Panc1 (cell line): Measurements from ENCODE around the gene TRABD2B. TPM values are rescaled to one million over a fixed set of nuclear protein-coding genes. Genes with fewer than 3 reads are reported as not detected.

Source experiments
- ATAC-seq: fragments of 200-7000 bp; cut with Tn5 transposase; 2 replicates; pipeline ENCODE4 v1.9.1; 2020; ENCODE audit warnings: mild to moderate bottlenecking, moderate library complexity
- BruUV-seq: library from RNA; stranded (reverse); fragments of 400-500 nt; replicated peaks from 2 replicates; lab custom pipeline; 2021; lab: Mats Ljungman, UMichigan
- CTCF ChIA-PET: fragments of 300-600 bp; sonication (Branson Sonifier 250); formaldehyde crosslinking; loops from one replicate; lab custom pipeline; 2022; ENCODE audit warnings: antibody characterized with exemption; lab: Charles Lee
- POLR2A ChIA-PET: fragments of 300-600 bp; sonication (Branson Sonifier 250); formaldehyde crosslinking; loops from one replicate; lab custom pipeline; 2022; ENCODE audit warnings: antibody characterized with exemption; lab: Charles Lee
- DNase-seq: peaks from one replicate; pipeline ENCODE4 v3.0.0-alpha.2; 2010; ENCODE audit warnings: low read depth, low spot score
- H3K27ac ChIP-seq: 2 replicates; pipeline ENCODE4 v1.5.1; 2011; ENCODE audit warnings: mild to moderate bottlenecking, low read length, inconsistent platforms
- H3K27me3 ChIP-seq: fragments of 200-500 bp; sonication (Bioruptor generic); 2 replicates; pipeline ENCODE4 v1.6.0; 2014; ENCODE audit warnings: low read length, inconsistent platforms; ENCODE audit not compliant: control insufficient read depth, insufficient read depth
- H3K36me3 ChIP-seq: fragments of 200-500 bp; sonication (Bioruptor generic); 2 replicates; pipeline ENCODE4 v1.5.1; 2014; ENCODE audit warnings: inconsistent platforms, mild to moderate bottlenecking, low read length, moderate library complexity; ENCODE audit not compliant: control insufficient read depth, insufficient read depth
- H3K4me1 ChIP-seq: 2 replicates; pipeline ENCODE4 v1.5.1; 2011; ENCODE audit warnings: inconsistent platforms, mild to moderate bottlenecking, low read length, moderate library complexity; ENCODE audit not compliant: control insufficient read depth, insufficient read depth
- H3K4me3 ChIP-seq, 2 experiments: 2 replicates each; pipeline ENCODE4 v1.5.1; 2011 to 2012; ENCODE audit warnings: low read depth in 2 of 2, low read length in 2 of 2, mild to moderate bottlenecking in 2 of 2, inconsistent platforms in 1 of 2, moderate library complexity in 1 of 2
- H3K9me3 ChIP-seq: fragments of 200-500 bp; sonication (Bioruptor generic); 2 replicates; pipeline ENCODE4 v1.5.1; 2014; ENCODE audit warnings: low read depth, mild to moderate bottlenecking, inconsistent platforms, low read length, moderate library complexity; ENCODE audit not compliant: control insufficient read depth, insufficient read depth
- POLR2AphosphoS5 ChIP-seq: IDR thresholded peaks from 2 replicates; pipeline ENCODE4 v1.6.1; 2012; ENCODE audit warnings: mild to moderate bottlenecking, low read depth, low read length, moderate library complexity
- SIN3A ChIP-seq: IDR thresholded peaks from 2 replicates; pipeline ENCODE4 v1.6.1; 2012; ENCODE audit warnings: low read depth, mild to moderate bottlenecking, low read length, moderate library complexity, borderline replicate concordance; ENCODE audit not compliant: insufficient read depth
- TCF7L2 ChIP-seq: IDR thresholded peaks from 2 replicates; pipeline ENCODE4 v1.6.1; 2011; ENCODE audit warnings: mild to moderate bottlenecking, low read depth, low read length, inconsistent platforms
- in situ Hi-C: cut with HindIII; loops from 2 replicates; pipeline ENCODE4 v1.10.0; 2016; ENCODE audit warnings: low sequenced_read_pairs, low pct_unique_long_range_greater_than_20kb
- intact Hi-C: fragments of 100-400 bp; cut with micrococcal nuclease; formaldehyde crosslinking; loops from one replicate; pipeline ENCODE4 v1.10.0; 2022; ENCODE audit not compliant: unreplicated experiment
- total RNA-seq: library from RNA; stranded (reverse); gene quantifications from one replicate; pipeline ENCODE4 v1.2.1, GENCODE V29; 2021; ENCODE audit not compliant: unreplicated experiment
- TF ChIP-seq, protein P1 (sequence below), 2 experiments: IDR thresholded peaks; 2 replicates each; pipeline ENCODE4 v1.6.1; 2011 to 2012; ENCODE audit warnings: low read depth in 2 of 2, control low read depth in 1 of 2, low read length in 1 of 2, mild to moderate bottlenecking in 1 of 2, moderate library complexity in 1 of 2; ENCODE audit not compliant: insufficient read depth in 1 of 2
- TF ChIP-seq, protein P2 (sequence below): fragments of 450-650 bp; IDR thresholded peaks from 2 replicates; pipeline ENCODE4 v1.5.1; 2017; ENCODE audit warnings: mild to moderate bottlenecking

Gene TRABD2B
- total RNA-seq, 1 experiment from 2014 or later: not detected

DNA sequence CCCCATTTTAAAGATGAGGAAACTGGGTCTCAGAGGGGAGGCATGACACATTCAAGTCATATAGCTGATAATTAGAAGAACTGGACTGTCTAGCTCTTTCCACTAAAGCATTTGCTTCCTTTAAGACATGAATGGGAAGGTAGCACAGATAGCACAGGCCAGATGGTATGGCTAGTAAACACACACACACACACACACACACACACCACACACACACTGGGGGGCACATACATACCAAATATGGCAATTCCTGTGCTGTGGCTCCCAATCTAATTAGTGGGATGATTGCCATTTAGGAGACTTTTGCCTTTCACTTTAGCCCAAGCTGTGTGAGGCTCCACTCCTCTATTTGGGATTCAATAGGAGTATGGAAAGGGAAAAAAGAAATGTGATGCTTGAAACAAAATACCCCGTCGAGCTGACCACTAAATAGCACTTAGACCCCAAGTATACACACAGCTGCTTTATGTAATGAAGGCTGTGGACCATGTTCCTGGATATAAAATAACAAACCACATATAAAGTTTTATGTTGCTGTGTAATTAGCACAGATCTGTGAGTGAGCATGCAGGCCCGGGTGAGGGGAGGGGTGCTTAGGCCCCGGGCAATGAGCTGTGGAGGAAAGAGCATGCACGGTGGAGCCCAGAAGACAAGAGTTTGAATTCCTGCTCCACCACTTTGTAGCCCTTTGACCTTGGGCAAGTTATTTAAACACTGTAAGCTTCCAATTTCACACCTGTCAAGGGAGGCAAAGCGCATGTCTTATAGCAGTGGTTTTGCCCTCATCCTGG, 6.8 kb upstream of the TRABD2B start:
- Histone ChIP-seq H3K9me3 (no peaks in the 10 kb centered on the region), H3K27me3 (no peaks in the 10 kb centered on the region), H3K4me3 (no peak overlapping the region), H3K36me3 (no peaks in the 10 kb centered on the region), H3K27ac (no peak overlapping the region), H3K4me1 (no peaks in the 10 kb centered on the region)
- TF ChIP-seq, protein P1, sequence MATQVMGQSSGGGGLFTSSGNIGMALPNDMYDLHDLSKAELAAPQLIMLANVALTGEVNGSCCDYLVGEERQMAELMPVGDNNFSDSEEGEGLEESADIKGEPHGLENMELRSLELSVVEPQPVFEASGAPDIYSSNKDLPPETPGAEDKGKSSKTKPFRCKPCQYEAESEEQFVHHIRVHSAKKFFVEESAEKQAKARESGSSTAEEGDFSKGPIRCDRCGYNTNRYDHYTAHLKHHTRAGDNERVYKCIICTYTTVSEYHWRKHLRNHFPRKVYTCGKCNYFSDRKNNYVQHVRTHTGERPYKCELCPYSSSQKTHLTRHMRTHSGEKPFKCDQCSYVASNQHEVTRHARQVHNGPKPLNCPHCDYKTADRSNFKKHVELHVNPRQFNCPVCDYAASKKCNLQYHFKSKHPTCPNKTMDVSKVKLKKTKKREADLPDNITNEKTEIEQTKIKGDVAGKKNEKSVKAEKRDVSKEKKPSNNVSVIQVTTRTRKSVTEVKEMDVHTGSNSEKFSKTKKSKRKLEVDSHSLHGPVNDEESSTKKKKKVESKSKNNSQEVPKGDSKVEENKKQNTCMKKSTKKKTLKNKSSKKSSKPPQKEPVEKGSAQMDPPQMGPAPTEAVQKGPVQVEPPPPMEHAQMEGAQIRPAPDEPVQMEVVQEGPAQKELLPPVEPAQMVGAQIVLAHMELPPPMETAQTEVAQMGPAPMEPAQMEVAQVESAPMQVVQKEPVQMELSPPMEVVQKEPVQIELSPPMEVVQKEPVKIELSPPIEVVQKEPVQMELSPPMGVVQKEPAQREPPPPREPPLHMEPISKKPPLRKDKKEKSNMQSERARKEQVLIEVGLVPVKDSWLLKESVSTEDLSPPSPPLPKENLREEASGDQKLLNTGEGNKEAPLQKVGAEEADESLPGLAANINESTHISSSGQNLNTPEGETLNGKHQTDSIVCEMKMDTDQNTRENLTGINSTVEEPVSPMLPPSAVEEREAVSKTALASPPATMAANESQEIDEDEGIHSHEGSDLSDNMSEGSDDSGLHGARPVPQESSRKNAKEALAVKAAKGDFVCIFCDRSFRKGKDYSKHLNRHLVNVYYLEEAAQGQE (IDR thresholded peaks at IDR 0.05; ENCODE audit: insufficient read depth in 1 of 2, low read depth in 2 of 2, low read length in 1 of 2): no peak
- TF ChIP-seq SIN3A: no peak
- TF ChIP-seq, protein P2, sequence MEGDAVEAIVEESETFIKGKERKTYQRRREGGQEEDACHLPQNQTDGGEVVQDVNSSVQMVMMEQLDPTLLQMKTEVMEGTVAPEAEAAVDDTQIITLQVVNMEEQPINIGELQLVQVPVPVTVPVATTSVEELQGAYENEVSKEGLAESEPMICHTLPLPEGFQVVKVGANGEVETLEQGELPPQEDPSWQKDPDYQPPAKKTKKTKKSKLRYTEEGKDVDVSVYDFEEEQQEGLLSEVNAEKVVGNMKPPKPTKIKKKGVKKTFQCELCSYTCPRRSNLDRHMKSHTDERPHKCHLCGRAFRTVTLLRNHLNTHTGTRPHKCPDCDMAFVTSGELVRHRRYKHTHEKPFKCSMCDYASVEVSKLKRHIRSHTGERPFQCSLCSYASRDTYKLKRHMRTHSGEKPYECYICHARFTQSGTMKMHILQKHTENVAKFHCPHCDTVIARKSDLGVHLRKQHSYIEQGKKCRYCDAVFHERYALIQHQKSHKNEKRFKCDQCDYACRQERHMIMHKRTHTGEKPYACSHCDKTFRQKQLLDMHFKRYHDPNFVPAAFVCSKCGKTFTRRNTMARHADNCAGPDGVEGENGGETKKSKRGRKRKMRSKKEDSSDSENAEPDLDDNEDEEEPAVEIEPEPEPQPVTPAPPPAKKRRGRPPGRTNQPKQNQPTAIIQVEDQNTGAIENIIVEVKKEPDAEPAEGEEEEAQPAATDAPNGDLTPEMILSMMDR: no peak
- TF ChIP-seq TCF7L2: no peak
- no peak for TF ChIP-seq POLR2AphosphoS5
- BruUV-seq: no TSS peak
- DNase-seq: no peak
- CTCF ChIA-PET: interaction anchor here (0.6 kb wide), 3 partner anchors 85 to 449 kb away, joined by 3 to 5 read pairs (median 4); no protein-coding TSS in a partner anchor
- POLR2A ChIA-PET: no interaction called here
- no peak for ATAC-seq
- intact Hi-C loops (no loop called here), in situ Hi-C loops (no loop called here)

DNA sequence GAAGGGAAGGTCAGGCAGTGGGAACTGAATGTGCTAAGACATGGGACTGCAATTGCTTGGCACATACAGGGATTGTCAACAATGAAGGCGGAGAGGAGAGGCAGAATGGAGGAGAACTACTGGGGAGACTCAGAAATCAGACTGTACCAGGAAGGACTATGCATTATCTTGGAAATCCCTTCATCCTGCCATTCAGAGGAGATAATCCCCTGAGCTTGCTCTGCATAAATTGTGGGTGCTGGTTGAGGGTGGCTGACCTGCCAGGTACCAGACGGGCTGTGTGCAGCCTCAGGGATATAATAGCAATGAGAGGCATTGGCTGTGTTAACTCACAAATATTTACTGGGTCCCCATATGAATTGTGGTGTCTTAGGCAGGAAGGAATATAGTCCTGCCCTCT, 5.0 kb upstream of the TRABD2B start:
- ATAC-seq (no peak), DNase-seq (no peak)
- ChIA-PET CTCF (no interaction called here), POLR2A (no interaction called here)
- TF ChIP-seq POLR2AphosphoS5 (no peak), SIN3A (no peak), TCF7L2 (no peak)
- TF ChIP-seq, protein P1 (IDR thresholded peaks at IDR 0.05; ENCODE audit: insufficient read depth in 1 of 2, low read depth in 2 of 2, low read length in 1 of 2): no peak
- TF ChIP-seq, protein P2: no peak
- Histone ChIP-seq H3K27me3 (peaks cover 7% of the 10 kb centered on the region), H3K36me3 (no peaks in the 10 kb centered on the region), H3K4me1 (no peaks in the 10 kb centered on the region), H3K4me3 (no peak overlapping the region), H3K27ac (no peak overlapping the region), H3K9me3 (no peaks in the 10 kb centered on the region)
- in situ Hi-C loops (no loop called here), intact Hi-C loops (no loop called here)
- no TSS peak for BruUV-seq
